Measurements from ENCODE around the gene CYP46A1.
"Not testable (repeated sequence)": the region's sequence is repeated elsewhere in the genome, so short reads cannot be mapped to it uniquely, and the experiment has no call there.

DNA sequence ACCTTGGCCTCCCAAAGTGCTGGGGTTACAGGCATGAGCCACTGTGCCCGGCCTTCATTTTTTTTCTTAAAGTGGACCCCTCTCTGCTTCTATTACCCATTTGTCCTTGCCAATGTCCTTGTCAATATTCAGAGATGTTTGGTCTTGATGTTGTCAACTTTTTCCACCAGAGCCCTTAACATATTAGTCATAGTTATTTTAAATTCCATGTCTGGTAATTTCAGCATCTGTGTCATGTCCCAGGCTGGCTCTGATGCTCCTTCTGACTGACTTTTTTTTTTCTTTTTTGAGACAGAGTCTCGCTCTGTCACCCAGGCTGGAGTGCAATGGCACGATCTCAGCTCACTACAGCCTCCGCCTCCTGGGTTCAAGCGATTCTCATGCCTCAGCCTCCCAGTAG is 41.3 kb upstream of the CYP46A1 start:
- TF ChIP-seq, protein P1, sequence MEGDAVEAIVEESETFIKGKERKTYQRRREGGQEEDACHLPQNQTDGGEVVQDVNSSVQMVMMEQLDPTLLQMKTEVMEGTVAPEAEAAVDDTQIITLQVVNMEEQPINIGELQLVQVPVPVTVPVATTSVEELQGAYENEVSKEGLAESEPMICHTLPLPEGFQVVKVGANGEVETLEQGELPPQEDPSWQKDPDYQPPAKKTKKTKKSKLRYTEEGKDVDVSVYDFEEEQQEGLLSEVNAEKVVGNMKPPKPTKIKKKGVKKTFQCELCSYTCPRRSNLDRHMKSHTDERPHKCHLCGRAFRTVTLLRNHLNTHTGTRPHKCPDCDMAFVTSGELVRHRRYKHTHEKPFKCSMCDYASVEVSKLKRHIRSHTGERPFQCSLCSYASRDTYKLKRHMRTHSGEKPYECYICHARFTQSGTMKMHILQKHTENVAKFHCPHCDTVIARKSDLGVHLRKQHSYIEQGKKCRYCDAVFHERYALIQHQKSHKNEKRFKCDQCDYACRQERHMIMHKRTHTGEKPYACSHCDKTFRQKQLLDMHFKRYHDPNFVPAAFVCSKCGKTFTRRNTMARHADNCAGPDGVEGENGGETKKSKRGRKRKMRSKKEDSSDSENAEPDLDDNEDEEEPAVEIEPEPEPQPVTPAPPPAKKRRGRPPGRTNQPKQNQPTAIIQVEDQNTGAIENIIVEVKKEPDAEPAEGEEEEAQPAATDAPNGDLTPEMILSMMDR (IDR thresholded peaks at IDR 0.05; ENCODE audit: low read length): not testable (repeated sequence)
- not testable (repeated sequence) for TF ChIP-seq EZH2 (IDR thresholded peaks at IDR 0.05; ENCODE audit: borderline replicate concordance, low read length)
